NOMO-1 (cell line): ENCODE measurements around the gene CERS4.
"Not testable (repeated sequence)": the region's sequence is repeated elsewhere in the genome, so short reads cannot be mapped to it uniquely, and the experiment has no call there.

Source experiments
- DNase-seq, 2 experiments: peaks; one replicate each; lab custom pipeline; 2025; ENCODE audit not compliant: unreplicated experiment in 2 of 2; lab: John Stamatoyannopoulos, UW

CERS4 gene

GRCh38 chr19:8240274-8241229 is 31.4 kb downstream of the CERS4 start:
- peak; percentile 85 to 92 for DNase-seq

DNA sequence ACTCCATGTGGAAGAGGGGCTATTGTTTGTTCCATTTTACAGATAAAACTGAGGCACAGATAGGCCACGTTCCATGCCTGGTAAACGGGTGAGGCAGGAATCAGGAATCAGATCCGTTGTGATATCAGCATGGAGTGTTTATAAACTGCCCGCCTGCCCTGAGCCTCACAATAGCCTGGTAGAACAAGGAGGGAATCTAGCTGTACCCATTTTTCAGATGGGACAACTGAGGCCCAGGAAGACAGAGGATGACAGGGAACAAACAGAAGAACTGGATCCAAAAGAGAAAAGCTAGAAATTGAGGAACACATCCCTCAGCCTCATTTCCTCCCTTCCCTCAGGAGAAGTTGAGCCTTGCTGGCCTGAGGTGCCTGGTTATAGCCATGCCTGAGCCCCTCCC is 32.5 kb downstream of the CERS4 start:
- no peak for DNase-seq

GRCh38 chr19:8242211-8242821 is 33.1 kb downstream of the CERS4 start:
- peak; percentile 59 to 91 for DNase-seq

DNA sequence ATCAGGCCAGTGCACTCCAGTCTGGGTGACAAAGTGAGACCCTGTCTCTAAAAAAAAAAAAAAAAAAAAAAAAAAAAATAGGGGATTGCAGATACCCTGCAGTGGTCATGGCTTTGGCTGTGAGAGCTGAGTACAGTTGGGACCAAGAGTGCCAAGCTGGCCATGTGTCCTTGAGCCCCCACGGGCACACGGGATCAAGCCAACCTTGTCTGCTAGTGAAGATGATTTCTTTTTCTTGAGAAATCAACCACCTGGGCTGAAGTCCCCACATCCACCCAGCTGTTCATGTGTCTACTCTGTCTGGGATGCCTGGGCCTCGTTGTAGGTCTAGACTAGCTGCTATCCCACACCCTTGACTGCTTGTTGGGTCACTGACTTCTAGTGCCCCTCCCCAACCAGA is 34.0 kb downstream of the CERS4 start:
- DNase-seq: no peak

DNA sequence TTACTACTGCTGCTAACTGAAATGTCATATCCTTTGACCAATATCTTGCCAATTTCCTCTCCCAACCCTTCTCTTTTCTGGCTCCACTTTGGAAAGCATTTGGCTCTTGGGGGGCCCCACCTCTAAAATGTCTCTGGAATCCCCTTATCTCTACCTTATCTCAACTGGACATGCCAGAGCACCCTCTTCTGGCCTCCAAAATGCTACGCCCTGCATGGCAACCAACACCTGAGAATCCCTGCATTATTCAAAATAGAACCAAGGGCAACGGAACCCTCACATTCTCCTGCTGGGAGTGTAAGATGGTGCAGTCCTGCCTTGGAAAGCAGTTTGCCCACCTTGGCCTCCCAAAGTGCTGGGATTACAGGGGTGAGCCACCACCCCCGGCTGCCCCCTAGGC is 35.3 kb downstream of the CERS4 start:
- DNase-seq: no peak

- no peak for DNase-seq
Observed at GRCh38 chr19:8245869-8246835, 37.0 kb downstream of the CERS4 start.

DNA sequence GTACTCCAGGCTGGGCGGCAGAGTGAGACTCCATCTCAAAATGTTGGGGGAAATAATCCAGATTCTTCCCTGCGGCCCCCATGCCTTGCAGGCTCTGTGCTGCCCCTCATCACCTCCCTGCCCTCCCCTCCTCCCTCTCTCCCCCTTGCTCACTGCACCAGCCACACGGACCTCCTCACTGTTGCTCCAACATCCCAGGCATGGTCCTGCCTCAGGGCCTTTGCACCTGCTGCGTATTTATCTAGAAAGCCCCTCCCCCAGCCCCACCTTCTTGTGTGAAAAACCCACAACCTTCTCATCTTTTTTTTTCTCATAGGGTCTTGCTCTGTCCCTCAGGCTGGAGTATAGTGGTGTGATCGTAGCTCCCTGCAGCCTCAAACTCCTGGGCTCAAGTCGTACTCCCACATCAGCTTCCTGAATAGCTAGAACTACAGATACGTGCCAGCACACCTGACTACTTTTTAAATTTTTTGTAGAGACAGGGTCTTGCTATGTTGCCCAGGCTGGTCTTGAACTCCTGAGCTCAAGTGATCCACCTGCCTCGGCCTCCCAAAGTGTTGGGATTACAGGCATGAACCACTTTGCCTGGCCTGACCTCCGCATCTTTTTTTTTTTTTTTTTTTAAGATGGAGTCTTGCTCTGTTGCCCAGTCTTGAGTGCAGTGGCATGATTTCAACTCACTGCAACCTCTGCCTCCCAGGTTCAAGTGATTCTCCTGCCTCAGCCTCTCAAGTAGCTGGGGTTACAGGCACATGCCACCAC is 38.1 kb downstream of the CERS4 start:
- DNase-seq: not testable (repeated sequence)

DNA sequence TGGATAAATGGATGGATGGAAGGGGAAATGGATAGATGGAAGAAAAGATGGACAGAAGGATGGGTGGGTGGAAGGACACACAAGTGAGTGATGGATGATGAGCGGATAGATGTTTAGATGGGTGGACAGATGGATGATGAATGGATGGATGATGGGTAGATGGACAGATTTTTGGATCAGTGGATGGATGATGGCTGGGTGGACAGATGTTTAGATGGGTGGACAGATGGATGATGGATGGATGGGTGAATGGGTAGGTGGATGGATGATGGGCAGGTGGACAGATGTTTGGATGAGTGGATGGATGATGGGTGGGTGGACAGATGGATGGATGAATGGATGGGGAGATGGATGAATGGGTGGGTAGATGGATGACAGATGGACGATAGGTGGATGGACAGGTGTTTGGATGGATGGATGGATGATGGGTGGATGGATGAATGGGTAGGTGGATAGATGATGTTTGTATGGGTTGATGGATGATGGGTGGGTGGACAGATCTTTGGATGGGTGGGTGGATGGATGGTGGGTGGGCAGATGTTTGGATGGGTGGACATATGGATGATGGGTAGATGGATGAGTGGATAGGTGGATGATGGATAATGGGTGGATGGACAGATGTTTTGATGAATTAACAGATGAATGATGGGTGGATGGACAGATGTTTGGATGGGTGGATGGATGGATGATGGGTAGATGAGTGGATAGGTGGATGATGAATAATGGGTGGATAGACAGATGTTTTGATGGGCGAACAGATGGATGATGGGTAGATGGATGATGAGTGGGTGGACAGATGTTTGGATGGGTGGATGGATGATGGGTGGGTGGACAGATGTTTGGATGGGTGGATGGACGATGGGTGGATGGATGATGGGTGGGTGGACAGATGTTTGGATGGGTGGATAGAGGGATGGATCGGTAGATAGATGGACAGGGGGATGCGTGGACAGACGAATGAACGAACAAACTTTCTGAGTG is 39.5 kb downstream of the CERS4 start:
- no peak for DNase-seq

DNA sequence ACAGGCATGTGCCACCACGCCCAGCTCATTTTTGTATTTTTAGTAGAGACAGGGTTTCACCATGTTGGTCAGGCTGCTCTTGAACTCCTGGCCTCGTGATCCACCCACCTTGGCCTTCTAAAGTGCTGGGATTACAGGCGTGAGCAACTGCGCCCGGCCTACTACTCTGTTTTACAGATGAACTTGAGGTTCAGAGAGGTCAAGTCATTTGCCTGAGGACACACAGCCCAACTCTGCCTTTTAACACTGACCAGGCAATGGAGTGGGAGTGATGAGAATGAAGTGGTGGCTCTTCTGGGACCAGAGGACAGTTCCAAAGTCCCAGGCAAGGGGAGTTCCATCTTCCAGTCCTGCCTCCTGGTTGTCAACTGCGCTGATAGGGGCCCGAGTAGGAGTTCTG is 41.4 kb downstream of the CERS4 start:
- DNase-seq: no peak

GRCh38 chr19:8251025-8251472 is 41.9 kb downstream of the CERS4 start:
- DNase-seq: no peak

DNA sequence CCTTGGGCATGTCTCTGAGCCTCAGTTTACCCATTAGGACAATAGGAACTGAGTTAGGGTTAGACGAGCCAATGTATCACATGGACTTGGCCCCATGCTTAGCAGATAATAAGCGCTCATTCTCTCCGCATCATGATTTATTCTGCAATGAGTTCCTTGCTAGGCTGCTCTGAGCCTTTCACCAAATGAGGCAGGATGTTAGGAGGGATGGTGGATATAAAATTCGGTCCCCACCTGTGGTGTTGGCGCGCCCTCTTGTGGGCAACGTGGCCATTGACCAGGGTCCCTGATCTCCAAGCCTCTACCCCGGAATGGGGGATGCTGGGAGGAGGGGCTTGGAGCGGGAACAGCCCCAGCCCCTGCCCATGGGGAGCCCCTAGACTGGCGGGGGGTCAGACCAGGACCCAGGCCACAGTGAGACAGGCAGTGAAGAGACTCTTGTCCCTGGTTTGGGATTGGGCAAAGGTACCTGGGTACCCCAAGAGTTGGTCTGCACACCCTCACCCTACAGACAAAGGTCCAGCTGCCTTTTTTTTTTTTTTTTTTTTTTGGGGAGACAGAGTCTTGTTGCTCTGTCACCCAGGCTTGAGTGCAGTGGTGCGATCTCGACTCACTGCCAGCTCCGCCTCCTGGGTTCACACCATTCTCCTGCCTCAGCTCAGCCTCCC is 43.9 kb downstream of the CERS4 start:
- DNase-seq: peak; percentile 58 to 60

- DNase-seq: no peak
Observed at GRCh38 chr19:8253678-8254077, 44.5 kb downstream of the CERS4 start.

- no peak for DNase-seq
Observed at GRCh38 chr19:8254286-8255001, 45.3 kb downstream of the CERS4 start.

- DNase-seq: no peak
Observed at GRCh38 chr19:8255426-8256125, 46.4 kb downstream of the CERS4 start.

DNA sequence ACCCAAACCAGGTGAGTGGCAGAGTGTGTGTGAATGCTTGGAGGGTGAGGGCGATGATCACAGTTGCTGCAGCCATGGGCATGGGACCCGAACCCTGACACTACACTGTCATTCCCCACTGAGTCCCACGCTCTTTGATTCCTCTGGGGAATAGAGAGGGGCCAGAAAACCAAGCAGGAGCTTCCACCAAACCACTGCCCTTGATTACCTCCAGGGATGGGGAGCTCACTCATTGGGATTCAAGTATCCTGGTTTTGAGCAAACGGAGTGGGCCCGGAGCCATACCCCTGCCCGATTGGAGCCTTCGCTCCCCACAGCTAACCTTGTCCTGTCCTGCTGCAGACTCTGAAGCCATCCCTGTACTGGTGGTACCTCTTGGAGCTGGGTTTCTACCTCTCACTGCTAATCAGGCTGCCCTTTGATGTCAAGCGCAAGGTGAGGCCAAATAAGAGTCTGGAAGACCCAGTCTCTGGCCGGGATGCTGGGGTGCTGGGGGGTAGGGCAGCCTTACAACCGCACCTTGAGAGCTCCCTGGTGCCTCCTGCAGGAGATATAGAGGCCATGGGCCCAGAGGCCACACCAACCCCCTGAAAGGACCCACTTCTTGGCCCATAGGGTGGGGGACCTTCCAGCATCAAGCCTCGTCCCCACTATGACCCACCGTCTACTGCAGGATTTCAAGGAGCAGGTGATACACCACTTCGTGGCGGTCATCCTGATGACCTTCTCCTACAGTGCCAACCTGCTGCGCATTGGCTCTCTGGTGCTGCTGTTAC is 47.3 kb downstream of the CERS4 start:
- DNase-seq: no peak

GRCh38 chr19:8257052-8257443 is 47.9 kb downstream of the CERS4 start:
- no peak for DNase-seq
